HG03432 (cell line): ENCODE data around the gene GNAQ.
"Not testable (repeated sequence)": the region's sequence is repeated elsewhere in the genome, so short reads cannot be mapped to it uniquely, and the experiment has no call there.

Experiments
- ATAC-seq: cut with Tn5 transposase; IDR thresholded peaks from one replicate; pipeline ENCODE4 v1.9.1; 2021; ENCODE audit warnings: mild to moderate bottlenecking, moderate library complexity; ENCODE audit not compliant: unreplicated experiment

GNAQ gene

GRCh38 chr9:77710965-77711648 is 320.5 kb downstream of the GNAQ start:
- ATAC-seq, result no peak

- ATAC-seq, result no peak
Measured at GRCh38 chr9:77710316-77710715, 321.3 kb downstream of the GNAQ start.

- ATAC-seq, result no peak
Measured at GRCh38 chr9:77708064-77708815, 323.4 kb downstream of the GNAQ start.

- ATAC-seq, result no peak
Measured at GRCh38 chr9:77707383-77708063, 324.1 kb downstream of the GNAQ start.

GRCh38 chr9:77705636-77706035 is 326.0 kb downstream of the GNAQ start:
- no peak for ATAC-seq

GRCh38 chr9:77702521-77703390 is 328.9 kb downstream of the GNAQ start:
- not testable (repeated sequence) for ATAC-seq

GRCh38 chr9:77697238-77697984 is 334.2 kb downstream of the GNAQ start:
- ATAC-seq, result no peak

GRCh38 chr9:77690723-77691122 is 340.9 kb downstream of the GNAQ start:
- not testable (repeated sequence) for ATAC-seq

GRCh38 chr9:77690119-77690518 is 341.5 kb downstream of the GNAQ start:
- ATAC-seq, result not testable (repeated sequence)

- not testable (repeated sequence) for ATAC-seq
Measured at GRCh38 chr9:77687737-77688136, 343.9 kb downstream of the GNAQ start.

GRCh38 chr9:77680581-77680980 is 351.0 kb downstream of the GNAQ start:
- no peak for ATAC-seq

- ATAC-seq, result no peak
Measured at GRCh38 chr9:77679661-77680368, 351.8 kb downstream of the GNAQ start.

- ATAC-seq, result no peak
Measured at GRCh38 chr9:77679088-77679487, 352.5 kb downstream of the GNAQ start.

- no peak for ATAC-seq
Measured at GRCh38 chr9:77677957-77678535, 353.6 kb downstream of the GNAQ start.

- ATAC-seq, result no peak
Measured at GRCh38 chr9:77677397-77677796, 354.2 kb downstream of the GNAQ start.

- ATAC-seq, result no peak
Measured at GRCh38 chr9:77673941-77674791, 357.4 kb downstream of the GNAQ start.

GRCh38 chr9:77672183-77672582 is 359.4 kb downstream of the GNAQ start:
- ATAC-seq, result no peak

- ATAC-seq, result no peak
Measured at GRCh38 chr9:77667151-77667550, 364.5 kb downstream of the GNAQ start.
